ENCODE measurements around the gene OR8D1. TPM values are rescaled to one million over a fixed set of nuclear protein-coding genes. Genes with fewer than 3 reads are reported as not detected.

The OR8D1 gene
- polyA plus RNA-seq, 1 donor from 2014 or later: not detected

GRCh38 chr11:124315052-124315451, 1.3 kb upstream of the OR8D1 start:
- H4K20me1 ChIP-seq (ENCODE audit: insufficient read depth): no peaks in the 10 kb centered on the region
- no peak overlapping the region for H2AFZ ChIP-seq (ENCODE audit: low read depth, low read length)
- no peaks in the 10 kb centered on the region for H3K9me3 ChIP-seq (ENCODE audit: low read length)
- H3K36me3 ChIP-seq (ENCODE audit: insufficient read depth, low read length): no peaks in the 10 kb centered on the region
- TF ChIP-seq RAD21 (conservative IDR thresholded peaks at IDR 0.05) (no peak), EZH2 (IDR thresholded peaks at IDR 0.05; ENCODE audit: borderline replicate concordance, insufficient read depth, low read length, poor library complexity, severe bottlenecking) (no peak), TAF1 (IDR thresholded peaks at IDR 0.05; ENCODE audit: low read depth) (no peak), SMC3 (conservative IDR thresholded peaks at IDR 0.05; ENCODE audit: poor library complexity) (no peak), POLR2AphosphoS5 (IDR thresholded peaks at IDR 0.05) (no peak), EP300 (conservative IDR thresholded peaks at IDR 0.05; ENCODE audit: poor library complexity, severe bottlenecking) (no peak), MXI1 (conservative IDR thresholded peaks at IDR 0.05; ENCODE audit: poor library complexity, severe bottlenecking) (no peak)
- TF ChIP-seq, protein P1, sequence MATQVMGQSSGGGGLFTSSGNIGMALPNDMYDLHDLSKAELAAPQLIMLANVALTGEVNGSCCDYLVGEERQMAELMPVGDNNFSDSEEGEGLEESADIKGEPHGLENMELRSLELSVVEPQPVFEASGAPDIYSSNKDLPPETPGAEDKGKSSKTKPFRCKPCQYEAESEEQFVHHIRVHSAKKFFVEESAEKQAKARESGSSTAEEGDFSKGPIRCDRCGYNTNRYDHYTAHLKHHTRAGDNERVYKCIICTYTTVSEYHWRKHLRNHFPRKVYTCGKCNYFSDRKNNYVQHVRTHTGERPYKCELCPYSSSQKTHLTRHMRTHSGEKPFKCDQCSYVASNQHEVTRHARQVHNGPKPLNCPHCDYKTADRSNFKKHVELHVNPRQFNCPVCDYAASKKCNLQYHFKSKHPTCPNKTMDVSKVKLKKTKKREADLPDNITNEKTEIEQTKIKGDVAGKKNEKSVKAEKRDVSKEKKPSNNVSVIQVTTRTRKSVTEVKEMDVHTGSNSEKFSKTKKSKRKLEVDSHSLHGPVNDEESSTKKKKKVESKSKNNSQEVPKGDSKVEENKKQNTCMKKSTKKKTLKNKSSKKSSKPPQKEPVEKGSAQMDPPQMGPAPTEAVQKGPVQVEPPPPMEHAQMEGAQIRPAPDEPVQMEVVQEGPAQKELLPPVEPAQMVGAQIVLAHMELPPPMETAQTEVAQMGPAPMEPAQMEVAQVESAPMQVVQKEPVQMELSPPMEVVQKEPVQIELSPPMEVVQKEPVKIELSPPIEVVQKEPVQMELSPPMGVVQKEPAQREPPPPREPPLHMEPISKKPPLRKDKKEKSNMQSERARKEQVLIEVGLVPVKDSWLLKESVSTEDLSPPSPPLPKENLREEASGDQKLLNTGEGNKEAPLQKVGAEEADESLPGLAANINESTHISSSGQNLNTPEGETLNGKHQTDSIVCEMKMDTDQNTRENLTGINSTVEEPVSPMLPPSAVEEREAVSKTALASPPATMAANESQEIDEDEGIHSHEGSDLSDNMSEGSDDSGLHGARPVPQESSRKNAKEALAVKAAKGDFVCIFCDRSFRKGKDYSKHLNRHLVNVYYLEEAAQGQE (IDR thresholded peaks at IDR 0.05; ENCODE audit: borderline replicate concordance): no peak
- TF ChIP-seq, protein P2, sequence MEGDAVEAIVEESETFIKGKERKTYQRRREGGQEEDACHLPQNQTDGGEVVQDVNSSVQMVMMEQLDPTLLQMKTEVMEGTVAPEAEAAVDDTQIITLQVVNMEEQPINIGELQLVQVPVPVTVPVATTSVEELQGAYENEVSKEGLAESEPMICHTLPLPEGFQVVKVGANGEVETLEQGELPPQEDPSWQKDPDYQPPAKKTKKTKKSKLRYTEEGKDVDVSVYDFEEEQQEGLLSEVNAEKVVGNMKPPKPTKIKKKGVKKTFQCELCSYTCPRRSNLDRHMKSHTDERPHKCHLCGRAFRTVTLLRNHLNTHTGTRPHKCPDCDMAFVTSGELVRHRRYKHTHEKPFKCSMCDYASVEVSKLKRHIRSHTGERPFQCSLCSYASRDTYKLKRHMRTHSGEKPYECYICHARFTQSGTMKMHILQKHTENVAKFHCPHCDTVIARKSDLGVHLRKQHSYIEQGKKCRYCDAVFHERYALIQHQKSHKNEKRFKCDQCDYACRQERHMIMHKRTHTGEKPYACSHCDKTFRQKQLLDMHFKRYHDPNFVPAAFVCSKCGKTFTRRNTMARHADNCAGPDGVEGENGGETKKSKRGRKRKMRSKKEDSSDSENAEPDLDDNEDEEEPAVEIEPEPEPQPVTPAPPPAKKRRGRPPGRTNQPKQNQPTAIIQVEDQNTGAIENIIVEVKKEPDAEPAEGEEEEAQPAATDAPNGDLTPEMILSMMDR (IDR thresholded peaks at IDR 0.05; ENCODE audit: poor library complexity, severe bottlenecking): no peak
- no peaks in the 10 kb centered on the region for H3K79me2 ChIP-seq (replicated peaks; ENCODE audit: insufficient read depth, low read length)
- H3K9me2 ChIP-seq (ENCODE audit: insufficient read depth, low read length): no peaks in the 10 kb centered on the region
- no peak overlapping the region for H3K4me3 ChIP-seq (ENCODE audit: low read length)
- H3K9ac ChIP-seq (ENCODE audit: low read length): no peak overlapping the region
- no peaks in the 10 kb centered on the region for H3K27me3 ChIP-seq (ENCODE audit: insufficient read depth, low read depth, low read length)
- H3K27ac ChIP-seq (ENCODE audit: low read length): no peak overlapping the region
- H3K4me2 ChIP-seq (ENCODE audit: low read length): no peak overlapping the region
- H3F3A ChIP-seq (ENCODE audit: insufficient read depth, low read length, poor library complexity, severe bottlenecking): no peaks in the 10 kb centered on the region

- H3K79me2 ChIP-seq (replicated peaks; ENCODE audit: insufficient read depth, low read length): no peaks in the 10 kb centered on the region
- no peak for TF ChIP-seq EP300 (conservative IDR thresholded peaks at IDR 0.05; ENCODE audit: poor library complexity, severe bottlenecking)
- no peak for TF ChIP-seq SMC3 (conservative IDR thresholded peaks at IDR 0.05; ENCODE audit: poor library complexity)
- no peak for TF ChIP-seq MXI1 (conservative IDR thresholded peaks at IDR 0.05; ENCODE audit: poor library complexity, severe bottlenecking)
- no peak for TF ChIP-seq EZH2 (IDR thresholded peaks at IDR 0.05; ENCODE audit: borderline replicate concordance, insufficient read depth, low read length, poor library complexity, severe bottlenecking)
- TF ChIP-seq, protein P2 (IDR thresholded peaks at IDR 0.05; ENCODE audit: poor library complexity, severe bottlenecking): no peak
- TF ChIP-seq, protein P1 (IDR thresholded peaks at IDR 0.05; ENCODE audit: borderline replicate concordance): no peak
- no peak for TF ChIP-seq TAF1 (IDR thresholded peaks at IDR 0.05; ENCODE audit: low read depth)
- TF ChIP-seq POLR2AphosphoS5 (IDR thresholded peaks at IDR 0.05): no peak
- TF ChIP-seq RAD21 (conservative IDR thresholded peaks at IDR 0.05): no peak
- no peak overlapping the region for H2AFZ ChIP-seq (ENCODE audit: low read depth, low read length)
- H3F3A ChIP-seq (ENCODE audit: insufficient read depth, low read length, poor library complexity, severe bottlenecking): no peaks in the 10 kb centered on the region
- no peak overlapping the region for H3K27ac ChIP-seq (ENCODE audit: low read length)
- H4K20me1 ChIP-seq (ENCODE audit: insufficient read depth): no peaks in the 10 kb centered on the region
- H3K4me2 ChIP-seq (ENCODE audit: low read length): no peak overlapping the region
- H3K27me3 ChIP-seq (ENCODE audit: insufficient read depth, low read depth, low read length): no peaks in the 10 kb centered on the region
- H3K9me2 ChIP-seq (ENCODE audit: insufficient read depth, low read length): no peaks in the 10 kb centered on the region
- H3K9me3 ChIP-seq (ENCODE audit: low read length): no peaks in the 10 kb centered on the region
- H3K36me3 ChIP-seq (ENCODE audit: insufficient read depth, low read length): no peaks in the 10 kb centered on the region
- no peak overlapping the region for H3K9ac ChIP-seq (ENCODE audit: low read length)
- H3K4me3 ChIP-seq (ENCODE audit: low read length): no peak overlapping the region
These were observed 618 bp downstream of the OR8D1 start for GRCh38 chr11:124313131-124313530.
